ENCODE measurements around the gene LRRC8C.

DNA sequence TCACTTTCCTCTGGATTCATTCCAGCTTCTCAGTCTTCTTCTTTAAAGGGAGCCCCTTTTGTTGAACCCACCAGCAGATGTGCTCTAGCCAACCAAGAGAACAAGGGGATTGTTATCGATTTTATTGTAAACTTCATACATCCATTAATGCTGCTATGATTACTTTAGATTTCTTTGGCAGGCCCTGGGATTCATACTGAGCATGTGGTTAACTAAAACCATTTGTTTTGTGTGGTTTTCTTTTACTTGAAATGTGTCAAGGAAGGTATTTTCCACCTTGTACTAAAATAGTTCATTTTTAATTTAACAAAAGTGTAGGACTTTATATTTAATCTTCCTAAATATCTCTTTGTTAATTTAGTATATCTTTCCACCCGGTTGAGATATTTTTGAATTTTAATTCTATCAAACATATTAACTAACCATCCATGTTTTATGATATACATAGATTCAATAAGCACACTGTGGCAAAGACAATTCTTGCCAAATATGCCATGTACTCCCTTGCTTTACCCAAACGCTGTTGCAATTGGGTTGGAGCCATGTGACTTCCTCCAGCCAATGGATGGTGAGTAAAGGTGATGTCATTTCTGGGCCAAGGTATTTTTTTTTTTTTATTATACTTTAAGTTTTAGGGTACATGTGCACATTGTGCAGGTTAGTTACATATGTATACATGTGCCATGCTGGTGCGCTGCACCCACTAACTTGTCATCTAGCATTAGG, 113.7 kb downstream of the LRRC8C start:
- no peak for TF ChIP-seq POLR2AphosphoS5 (IDR thresholded peaks at IDR 0.05)
- TF ChIP-seq, protein P1, sequence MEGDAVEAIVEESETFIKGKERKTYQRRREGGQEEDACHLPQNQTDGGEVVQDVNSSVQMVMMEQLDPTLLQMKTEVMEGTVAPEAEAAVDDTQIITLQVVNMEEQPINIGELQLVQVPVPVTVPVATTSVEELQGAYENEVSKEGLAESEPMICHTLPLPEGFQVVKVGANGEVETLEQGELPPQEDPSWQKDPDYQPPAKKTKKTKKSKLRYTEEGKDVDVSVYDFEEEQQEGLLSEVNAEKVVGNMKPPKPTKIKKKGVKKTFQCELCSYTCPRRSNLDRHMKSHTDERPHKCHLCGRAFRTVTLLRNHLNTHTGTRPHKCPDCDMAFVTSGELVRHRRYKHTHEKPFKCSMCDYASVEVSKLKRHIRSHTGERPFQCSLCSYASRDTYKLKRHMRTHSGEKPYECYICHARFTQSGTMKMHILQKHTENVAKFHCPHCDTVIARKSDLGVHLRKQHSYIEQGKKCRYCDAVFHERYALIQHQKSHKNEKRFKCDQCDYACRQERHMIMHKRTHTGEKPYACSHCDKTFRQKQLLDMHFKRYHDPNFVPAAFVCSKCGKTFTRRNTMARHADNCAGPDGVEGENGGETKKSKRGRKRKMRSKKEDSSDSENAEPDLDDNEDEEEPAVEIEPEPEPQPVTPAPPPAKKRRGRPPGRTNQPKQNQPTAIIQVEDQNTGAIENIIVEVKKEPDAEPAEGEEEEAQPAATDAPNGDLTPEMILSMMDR (IDR thresholded peaks at IDR 0.05) = no peak
